ENCODE data around the gene WDR27. TPM values are rescaled to one million over a fixed set of nuclear protein-coding genes. Genes with fewer than 3 reads are reported as not detected.
A peak's percentile ranks its signal among the peaks of the same experiment; 100 is the strongest.

The WDR27 gene
- total RNA-seq, 5 donors from 2014 or later (not counting 1 experiment from before 2014, with no cell fraction given), result 39.7 to 71.5 (median 52.5) TPM

- Histone ChIP-seq H3K36me3 (ENCODE audit: control insufficient read depth in 2 of 2, extremely low read depth in 1 of 2, insufficient read depth in 1 of 2, low read length in 1 of 2) (no peaks in the 10 kb centered on the region), H3K27me3 (replicated peaks in 1 of 2; ENCODE audit: control insufficient read depth in 2 of 2, extremely low read depth in 1 of 2, insufficient read depth in 2 of 2, low read length in 1 of 2) (no peaks in the 10 kb centered on the region), H3K27ac (ENCODE audit: low read length) (no peak overlapping the region), H3K9me3 (no peaks in the 10 kb centered on the region), H3K4me1 (ENCODE audit: control insufficient read depth in 1 of 2, extremely low read depth in 1 of 2, insufficient read depth in 2 of 2, low read length in 2 of 2) (no peaks in the 10 kb centered on the region), H3K4me3 (ENCODE audit: control insufficient read depth in 1 of 2, extremely low read depth in 1 of 2, low read length in 1 of 2) (no peak overlapping the region)
- H3K36me3 Mint-ChIP-seq, result peaks cover 3% of the 10 kb centered on the region
- no peaks in the 10 kb centered on the region for H3K27me3 Mint-ChIP-seq
- no peaks in the 10 kb centered on the region for H3K4me1 Mint-ChIP-seq
- H3K4me3 Mint-ChIP-seq, result no peak overlapping the region
- DNase-seq (no peak), ATAC-seq (replicated peaks in 1 of 4) (no peak)
- no peaks in the 10 kb centered on the region for H3K9me3 Mint-ChIP-seq
- no peak overlapping the region for H3K27ac Mint-ChIP-seq
- ChIA-PET CTCF (no interaction called here), POLR2A (no interaction called here)
These were observed 206.2 kb downstream of the WDR27 start for GRCh38 chr6:169495601-169496000.

- Mint-ChIP-seq H3K27me3 (no peaks in the 10 kb centered on the region), H3K4me1 (no peaks in the 10 kb centered on the region), H3K9me3 (no peaks in the 10 kb centered on the region), H3K27ac (no peak overlapping the region), H3K36me3 (peaks cover 6% of the 10 kb centered on the region), H3K4me3 (no peak overlapping the region)
- ChIA-PET CTCF (interaction anchor here in 1 of 2 donors (0.7 kb wide), 1 partner anchor 1036 kb away, joined by 3 read pairs; no protein-coding TSS in a partner anchor), POLR2A (no interaction called here)
- no peak overlapping the region for H3K27ac ChIP-seq (ENCODE audit: low read length)
- H3K9me3 ChIP-seq, result no peaks in the 10 kb centered on the region
- H3K27me3 ChIP-seq (replicated peaks in 1 of 2; ENCODE audit: control insufficient read depth in 2 of 2, extremely low read depth in 1 of 2, insufficient read depth in 2 of 2, low read length in 1 of 2), result no peaks in the 10 kb centered on the region
- ATAC-seq (replicated peaks in 1 of 4) (no peak), DNase-seq (no peak)
- no peak overlapping the region for H3K4me3 ChIP-seq (ENCODE audit: control insufficient read depth in 1 of 2, extremely low read depth in 1 of 2, low read length in 1 of 2)
- WGBS (ENCODE audit: insufficient coverage), result no CpG with 5 or more reads among the region's 3 CpGs
- no peaks in the 10 kb centered on the region for H3K4me1 ChIP-seq (ENCODE audit: control insufficient read depth in 1 of 2, extremely low read depth in 1 of 2, insufficient read depth in 2 of 2, low read length in 2 of 2)
- H3K36me3 ChIP-seq (ENCODE audit: control insufficient read depth in 2 of 2, extremely low read depth in 1 of 2, insufficient read depth in 1 of 2, low read length in 1 of 2), result no peaks in the 10 kb centered on the region
These were observed 207.8 kb downstream of the WDR27 start for GRCh38 chr6:169494038-169494437.

- H3K4me1 Mint-ChIP-seq, result no peaks in the 10 kb centered on the region
- no peak for DNase-seq
- CTCF ChIA-PET, result no interaction called here
- no peaks in the 10 kb centered on the region for H3K4me1 ChIP-seq (ENCODE audit: control insufficient read depth in 1 of 2, extremely low read depth in 1 of 2, insufficient read depth in 2 of 2, low read length in 2 of 2)
- no peaks in the 10 kb centered on the region for H3K36me3 ChIP-seq (ENCODE audit: control insufficient read depth in 2 of 2, extremely low read depth in 1 of 2, insufficient read depth in 1 of 2, low read length in 1 of 2)
- WGBS (ENCODE audit: insufficient coverage), result 88% methylated on average over 1 of the region's 1 CpG
- ATAC-seq (replicated peaks in 1 of 4), result no peak
- H3K9me3 ChIP-seq, result no peaks in the 10 kb centered on the region
- no peaks in the 10 kb centered on the region for H3K27me3 ChIP-seq (replicated peaks in 1 of 2; ENCODE audit: control insufficient read depth in 2 of 2, extremely low read depth in 1 of 2, insufficient read depth in 2 of 2, low read length in 1 of 2)
- H3K4me3 Mint-ChIP-seq, result no peak overlapping the region
- H3K27ac Mint-ChIP-seq, result no peak overlapping the region
- POLR2A ChIA-PET, result no interaction called here
- no peaks in the 10 kb centered on the region for H3K9me3 Mint-ChIP-seq
- H3K4me3 ChIP-seq (ENCODE audit: control insufficient read depth in 1 of 2, extremely low read depth in 1 of 2, low read length in 1 of 2), result no peak overlapping the region
- H3K27me3 Mint-ChIP-seq, result no peaks in the 10 kb centered on the region
- H3K27ac ChIP-seq (ENCODE audit: low read length), result no peak overlapping the region
- peaks cover 10% of the 10 kb centered on the region for H3K36me3 Mint-ChIP-seq
These were observed 210.3 kb downstream of the WDR27 start for GRCh38 chr6:169491482-169491881.

- H3K9me3 ChIP-seq, result no peaks in the 10 kb centered on the region
- no peak for DNase-seq
- H3K36me3 ChIP-seq (ENCODE audit: control insufficient read depth in 2 of 2, extremely low read depth in 1 of 2, insufficient read depth in 1 of 2, low read length in 1 of 2), result no peaks in the 10 kb centered on the region
- Mint-ChIP-seq H3K4me1 (no peaks in the 10 kb centered on the region), H3K27ac (no peak overlapping the region), H3K4me3 (no peak overlapping the region), H3K36me3 (peaks cover 10% of the 10 kb centered on the region), H3K9me3 (no peaks in the 10 kb centered on the region), H3K27me3 (no peaks in the 10 kb centered on the region)
- CTCF ChIA-PET, result no interaction called here
- no peaks in the 10 kb centered on the region for H3K4me1 ChIP-seq (ENCODE audit: control insufficient read depth in 1 of 2, extremely low read depth in 1 of 2, insufficient read depth in 2 of 2, low read length in 2 of 2)
- H3K27ac ChIP-seq (ENCODE audit: low read length), result no peak overlapping the region
- POLR2A ChIA-PET, result no interaction called here
- no peaks in the 10 kb centered on the region for H3K27me3 ChIP-seq (replicated peaks in 1 of 2; ENCODE audit: control insufficient read depth in 2 of 2, extremely low read depth in 1 of 2, insufficient read depth in 2 of 2, low read length in 1 of 2)
- ATAC-seq (replicated peaks in 1 of 4), result no peak
- H3K4me3 ChIP-seq (ENCODE audit: control insufficient read depth in 1 of 2, extremely low read depth in 1 of 2, low read length in 1 of 2), result no peak overlapping the region
- 67% methylated on average over 1 of the region's 5 CpGs for WGBS (ENCODE audit: insufficient coverage)
These were observed 211.0 kb downstream of the WDR27 start for GRCh38 chr6:169490830-169491229.

DNA sequence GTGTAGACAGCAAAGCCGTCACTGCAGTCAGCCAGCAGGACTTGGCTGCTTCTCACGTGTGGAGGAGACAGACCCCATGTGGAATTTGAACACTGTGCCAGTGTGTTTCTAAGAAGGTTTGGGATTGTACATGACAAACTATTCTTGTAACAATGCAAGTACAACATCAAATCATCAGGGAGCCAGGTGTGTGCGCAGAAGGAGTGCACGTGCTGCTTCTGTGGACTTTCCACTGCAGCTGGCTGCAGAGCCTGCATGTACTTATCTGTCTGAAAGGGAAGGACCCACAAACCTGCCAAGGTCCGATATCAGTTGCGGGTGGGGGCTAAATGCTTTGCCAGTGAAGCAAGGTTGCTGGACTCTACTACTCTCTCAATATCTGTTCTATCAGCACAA lies 211.6 kb downstream of the WDR27 start:
- ChIA-PET CTCF (no interaction called here), POLR2A (no interaction called here)
- Mint-ChIP-seq H3K27me3 (no peaks in the 10 kb centered on the region), H3K36me3 (peaks cover 10% of the 10 kb centered on the region), H3K9me3 (no peaks in the 10 kb centered on the region), H3K27ac (no peak overlapping the region), H3K4me3 (no peak overlapping the region), H3K4me1 (no peaks in the 10 kb centered on the region)
- Histone ChIP-seq H3K4me3 (ENCODE audit: control insufficient read depth in 1 of 2, extremely low read depth in 1 of 2, low read length in 1 of 2) (no peak overlapping the region), H3K4me1 (ENCODE audit: control insufficient read depth in 1 of 2, extremely low read depth in 1 of 2, insufficient read depth in 2 of 2, low read length in 2 of 2) (no peaks in the 10 kb centered on the region), H3K9me3 (no peaks in the 10 kb centered on the region), H3K36me3 (ENCODE audit: control insufficient read depth in 2 of 2, extremely low read depth in 1 of 2, insufficient read depth in 1 of 2, low read length in 1 of 2) (no peaks in the 10 kb centered on the region), H3K27me3 (replicated peaks in 1 of 2; ENCODE audit: control insufficient read depth in 2 of 2, extremely low read depth in 1 of 2, insufficient read depth in 2 of 2, low read length in 1 of 2) (no peaks in the 10 kb centered on the region), H3K27ac (ENCODE audit: low read length) (no peak overlapping the region)
- DNase-seq, result no peak
- ATAC-seq (replicated peaks in 1 of 4), result no peak
- WGBS (ENCODE audit: insufficient coverage), result 100% methylated on average over 2 of the region's 6 CpGs

DNA sequence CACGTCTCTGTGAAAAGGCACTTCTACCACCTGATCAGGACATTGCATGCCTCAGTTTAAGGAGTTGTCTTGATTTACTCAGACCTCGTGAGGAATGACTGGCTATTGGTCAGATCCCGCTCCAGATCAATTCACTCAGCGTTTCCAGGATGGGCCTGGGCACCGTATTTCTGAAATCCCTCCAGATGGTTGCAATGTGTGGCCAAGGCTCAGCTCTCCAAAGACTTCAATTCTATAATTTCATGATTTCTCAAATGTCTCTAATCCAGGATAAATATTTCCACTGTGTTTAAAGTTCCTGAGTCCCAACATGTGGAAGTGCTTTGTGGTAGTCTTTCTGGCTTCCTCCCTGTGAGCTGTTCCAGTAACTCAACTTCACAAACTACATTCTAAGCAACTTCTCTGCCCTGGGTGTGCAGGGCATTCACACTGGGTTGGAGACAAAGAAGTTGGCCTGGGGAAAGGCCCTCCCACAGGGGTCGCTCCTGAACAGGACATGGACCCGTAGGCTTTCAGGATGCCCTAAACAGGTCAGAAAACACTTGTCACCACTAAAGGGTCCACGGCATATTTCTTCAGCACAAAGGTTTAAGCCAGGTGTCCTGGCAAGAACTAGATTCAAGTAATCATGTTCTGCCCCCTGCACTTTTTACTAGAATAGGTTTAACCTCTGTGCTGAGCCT lies 212.1 kb downstream of the WDR27 start:
- no peaks in the 10 kb centered on the region for H3K36me3 ChIP-seq (ENCODE audit: control insufficient read depth in 2 of 2, extremely low read depth in 1 of 2, insufficient read depth in 1 of 2, low read length in 1 of 2)
- H3K27me3 ChIP-seq (replicated peaks in 1 of 2; ENCODE audit: control insufficient read depth in 2 of 2, extremely low read depth in 1 of 2, insufficient read depth in 2 of 2, low read length in 1 of 2), result no peaks in the 10 kb centered on the region
- DNase-seq, result no peak
- H3K4me1 ChIP-seq (ENCODE audit: control insufficient read depth in 1 of 2, extremely low read depth in 1 of 2, insufficient read depth in 2 of 2, low read length in 2 of 2), result no peaks in the 10 kb centered on the region
- H3K36me3 Mint-ChIP-seq, result peaks cover 10% of the 10 kb centered on the region
- H3K9me3 ChIP-seq, result no peaks in the 10 kb centered on the region
- ATAC-seq (replicated peaks in 1 of 4), result no peak
- H3K27me3 Mint-ChIP-seq, result no peaks in the 10 kb centered on the region
- peak overlapping the region in 1 of 2 donors; percentile 11 for H3K27ac Mint-ChIP-seq
- H3K4me3 ChIP-seq (ENCODE audit: control insufficient read depth in 1 of 2, extremely low read depth in 1 of 2, low read length in 1 of 2), result no peak overlapping the region
- H3K4me3 Mint-ChIP-seq, result no peak overlapping the region
- CTCF ChIA-PET, result no interaction called here
- no peaks in the 10 kb centered on the region for H3K9me3 Mint-ChIP-seq
- WGBS (ENCODE audit: insufficient coverage), result 91% methylated on average over 6 of the region's 8 CpGs
- no peaks in the 10 kb centered on the region for H3K4me1 Mint-ChIP-seq
- H3K27ac ChIP-seq (ENCODE audit: low read length), result no peak overlapping the region
- POLR2A ChIA-PET, result no interaction called here
